Measurements from ENCODE around the gene NFIC.

DNA sequence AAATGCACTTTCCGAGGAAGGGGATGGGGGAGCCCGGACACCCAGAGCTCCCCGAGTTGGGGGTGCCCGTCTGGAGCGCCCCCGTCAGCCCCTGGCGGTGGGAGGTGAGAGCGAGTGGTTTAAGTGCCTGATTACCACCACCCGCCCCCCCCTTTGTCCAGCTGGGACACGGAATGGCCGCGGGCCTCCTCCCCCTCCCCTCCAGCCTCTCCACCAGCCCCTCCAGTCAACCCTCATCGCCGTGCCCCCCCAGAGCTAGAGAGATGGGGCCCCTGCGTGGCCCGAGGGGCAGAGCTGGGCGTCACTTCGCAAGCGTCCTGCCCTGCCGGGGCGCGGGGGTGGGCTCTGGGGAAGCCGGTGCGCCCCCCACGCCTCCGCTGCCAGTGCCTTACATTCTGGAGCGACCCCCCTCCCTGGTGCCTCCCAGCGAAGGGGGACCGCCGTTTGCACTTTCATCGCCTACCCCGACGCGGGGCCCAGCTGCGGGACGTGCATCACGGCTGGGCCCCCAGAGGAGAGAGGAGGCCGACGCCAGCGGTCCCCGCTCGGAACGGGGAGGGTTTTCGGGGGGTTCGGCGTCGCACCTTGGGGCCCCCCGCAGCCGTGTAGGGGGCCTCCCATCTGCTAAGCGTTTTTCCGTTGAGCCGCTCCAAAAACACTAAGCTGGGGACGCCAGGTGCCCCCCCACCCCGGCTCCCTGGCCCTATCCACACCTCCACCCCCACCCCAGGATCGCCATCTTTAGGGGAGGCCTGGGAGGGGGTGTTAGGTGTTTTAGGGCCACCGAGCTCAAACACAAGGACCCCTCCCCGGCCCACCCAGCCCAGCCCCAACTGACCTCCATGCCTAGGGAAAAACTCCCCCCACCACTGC, 97.6 kb downstream of the NFIC start:
- TF ChIP-seq POLR2AphosphoS5 (IDR thresholded peaks at IDR 0.05) (no peak), CTCF (IDR thresholded peaks at IDR 0.05) (no peak)

Data from gastroesophageal sphincter (tissue), 3 donors.